NCI-H1694 treated with DMSO at 0.1 percent for 48 hours (cell line): ENCODE data around the gene IRF2BP1.

ENCODE experiments used
- DNase-seq: peaks from one replicate; lab custom pipeline; 2025; lab: John Stamatoyannopoulos, UW

Gene IRF2BP1

GRCh38 chr19:45885556-45886426 lies at the start of gene IRF2BP1:
IRF2BP1 (minus strand) TSS chr19:45886141; CDS start chr19:45885774, 367 bp downstream.
- peak; percentile 88 for DNase-seq

- no peak for DNase-seq
Measured at GRCh38 chr19:45935267-45935666, 49.3 kb upstream of the IRF2BP1 start.

- DNase-seq: no peak
Measured at GRCh38 chr19:45934551-45935230, 48.8 kb upstream of the IRF2BP1 start.

GRCh38 chr19:45933759-45934158 lies 47.8 kb upstream of the IRF2BP1 start:
- DNase-seq: no peak

GRCh38 chr19:45931055-45931454 lies 45.1 kb upstream of the IRF2BP1 start:
- no peak for DNase-seq

- no peak for DNase-seq
Measured at GRCh38 chr19:45929247-45929646, 43.3 kb upstream of the IRF2BP1 start.

- DNase-seq: peak; percentile 85
Measured at GRCh38 chr19:45927565-45928261, 41.8 kb upstream of the IRF2BP1 start.

GRCh38 chr19:45924891-45925447 lies 39.0 kb upstream of the IRF2BP1 start:
- DNase-seq: no peak

- DNase-seq: no peak
Measured at GRCh38 chr19:45922281-45922680, 36.3 kb upstream of the IRF2BP1 start.

- no peak for DNase-seq
Measured at GRCh38 chr19:45920458-45920857, 34.5 kb upstream of the IRF2BP1 start.

GRCh38 chr19:45919678-45920077 lies 33.7 kb upstream of the IRF2BP1 start:
- DNase-seq: no peak

GRCh38 chr19:45918721-45919120 lies 32.8 kb upstream of the IRF2BP1 start:
- no peak for DNase-seq

- DNase-seq: no peak
Measured at GRCh38 chr19:45917421-45918091, 31.6 kb upstream of the IRF2BP1 start.

- no peak for DNase-seq
Measured at GRCh38 chr19:45913874-45914830, 28.2 kb upstream of the IRF2BP1 start, which contains the start of gene NANOS2. NANOS2 (minus strand) TSS chr19:45914778; CDS start chr19:45914693, 85 bp downstream.

- DNase-seq: no peak
Measured at GRCh38 chr19:45911291-45911690, 25.4 kb upstream of the IRF2BP1 start.

GRCh38 chr19:45908956-45909355 lies 23.0 kb upstream of the IRF2BP1 start:
- no peak for DNase-seq

GRCh38 chr19:45906221-45906620 lies 20.3 kb upstream of the IRF2BP1 start:
- DNase-seq: no peak

GRCh38 chr19:45905011-45905410 lies 19.1 kb upstream of the IRF2BP1 start:
- DNase-seq: no peak

- peak; percentile 96 for DNase-seq
Measured at GRCh38 chr19:45902651-45903625, 17.0 kb upstream of the IRF2BP1 start.
